GM03348 (cell line): ENCODE data around the gene AADAC.
"Not testable (repeated sequence)": the region's sequence is repeated elsewhere in the genome, so short reads cannot be mapped to it uniquely, and the experiment has no call there.

Experiments
- DNase-seq: peaks from one replicate; pipeline ENCODE4 v3.0.0; 2012; ENCODE audit warnings: low spot score

The AADAC gene

DNA sequence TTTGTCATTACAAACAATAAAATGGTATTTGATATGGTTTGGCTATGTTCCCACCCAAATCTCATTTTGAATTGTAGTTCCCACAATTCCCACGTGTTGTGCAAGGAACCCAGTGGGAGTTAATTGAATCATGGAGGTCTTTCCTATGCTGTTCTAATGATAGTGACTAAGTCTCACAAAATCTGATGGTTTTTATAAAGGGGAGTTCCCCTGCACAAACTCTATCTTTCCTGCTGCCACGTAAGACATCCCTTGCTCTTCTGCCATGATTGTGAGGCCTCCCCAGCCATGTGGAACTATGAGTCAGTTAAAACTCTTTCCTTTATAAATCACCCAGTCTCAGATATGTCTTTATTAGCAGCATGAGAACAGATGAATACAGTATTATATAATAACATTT, 15.4 kb upstream of the AADAC start:
- no peak for DNase-seq

DNA sequence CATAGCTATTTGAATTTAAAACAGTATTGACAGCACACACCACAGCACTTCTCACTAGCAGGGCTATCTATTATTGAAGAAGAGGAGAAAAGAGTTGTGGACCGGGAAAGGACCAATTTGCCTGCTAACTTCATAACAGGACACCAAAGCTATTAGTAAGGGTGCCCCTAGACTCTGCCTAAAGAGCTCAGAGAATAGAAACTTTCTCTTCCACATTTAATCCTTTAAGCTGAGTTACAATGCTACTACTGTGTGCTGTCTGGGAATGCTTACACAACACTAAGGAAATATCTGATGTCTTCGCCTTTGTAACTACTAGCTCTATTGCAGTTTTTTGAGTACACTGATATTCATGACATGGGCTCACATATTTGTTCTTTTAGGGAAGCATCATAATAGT, 13.5 kb upstream of the AADAC start:
- no peak for DNase-seq

DNA sequence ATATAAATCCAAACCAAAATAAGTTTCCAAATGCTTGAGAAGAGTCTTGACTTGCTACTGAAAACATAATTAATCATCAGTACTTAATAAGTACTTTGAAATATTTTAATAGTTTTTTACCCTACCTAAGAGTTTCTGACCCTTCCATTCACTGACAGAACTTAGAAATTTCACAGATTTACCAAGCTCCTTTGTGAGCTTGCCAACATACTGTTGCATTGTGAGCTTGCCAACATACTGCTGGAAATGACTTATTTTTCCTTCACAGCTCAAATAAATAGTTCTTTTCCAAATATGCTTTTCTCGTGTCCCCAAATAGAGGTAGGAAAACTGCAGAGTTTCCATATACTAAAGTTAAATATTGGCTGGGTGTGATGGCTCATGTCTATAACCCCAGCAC, 9.6 kb upstream of the AADAC start:
- DNase-seq = no peak

DNA sequence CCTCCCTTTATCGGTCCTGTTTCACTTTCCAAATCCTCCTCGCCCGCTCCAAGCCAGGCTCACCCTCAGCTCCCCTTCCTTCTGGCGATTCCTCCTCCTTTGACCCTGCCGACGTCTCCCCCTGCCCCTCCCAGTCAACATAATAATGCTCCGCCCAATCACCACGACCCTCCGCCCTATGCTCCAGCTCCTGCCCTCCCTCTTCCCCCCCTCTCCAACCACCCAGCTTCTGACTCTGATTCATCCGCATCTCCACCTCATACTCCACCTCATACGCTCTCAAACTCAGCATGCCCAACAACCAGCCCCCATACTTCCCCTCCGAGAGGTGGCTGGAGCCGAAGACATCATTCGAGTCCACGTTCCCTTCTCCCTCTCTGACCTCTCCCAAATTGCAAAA, 7.1 kb upstream of the AADAC start:
- no peak for DNase-seq

DNA sequence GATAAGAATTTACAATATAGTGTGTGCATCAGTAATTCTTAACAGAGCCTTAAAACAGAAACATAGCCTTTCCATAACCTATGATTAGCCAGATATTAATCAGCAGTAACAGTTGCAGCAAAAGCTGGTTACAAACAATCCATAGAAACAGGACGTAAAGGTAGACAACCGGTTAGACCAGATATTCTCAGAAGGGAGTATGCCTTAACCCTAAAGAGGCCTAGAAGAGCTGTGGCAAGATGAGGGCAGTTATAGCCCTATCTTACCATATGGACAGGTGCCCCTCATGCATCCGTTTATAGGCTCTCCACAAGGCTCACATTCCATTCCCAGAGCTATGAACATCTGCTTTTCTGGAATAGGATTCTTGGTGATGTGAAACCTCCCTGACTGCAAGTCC, 5.0 kb upstream of the AADAC start:
- DNase-seq = not testable (repeated sequence)

DNA sequence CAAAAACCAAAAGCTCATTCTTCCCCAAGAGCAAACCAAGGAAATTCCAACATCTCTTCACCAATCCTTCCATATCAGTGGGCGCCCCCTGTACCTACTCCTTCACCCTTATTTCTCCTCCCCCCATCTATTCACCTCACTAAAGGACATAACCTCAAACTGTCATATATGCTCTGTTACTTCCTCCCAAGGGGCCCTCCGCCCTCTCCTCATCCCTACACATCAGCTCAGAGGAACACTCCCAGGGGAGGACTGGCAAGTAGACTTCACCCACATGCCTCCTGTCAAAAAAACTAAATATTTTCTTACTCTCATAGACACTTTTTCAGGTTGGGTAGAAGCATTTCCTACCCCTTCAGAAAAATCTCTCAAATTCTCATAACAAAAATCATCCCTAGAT, 2.4 kb upstream of the AADAC start:
- no peak for DNase-seq

DNA sequence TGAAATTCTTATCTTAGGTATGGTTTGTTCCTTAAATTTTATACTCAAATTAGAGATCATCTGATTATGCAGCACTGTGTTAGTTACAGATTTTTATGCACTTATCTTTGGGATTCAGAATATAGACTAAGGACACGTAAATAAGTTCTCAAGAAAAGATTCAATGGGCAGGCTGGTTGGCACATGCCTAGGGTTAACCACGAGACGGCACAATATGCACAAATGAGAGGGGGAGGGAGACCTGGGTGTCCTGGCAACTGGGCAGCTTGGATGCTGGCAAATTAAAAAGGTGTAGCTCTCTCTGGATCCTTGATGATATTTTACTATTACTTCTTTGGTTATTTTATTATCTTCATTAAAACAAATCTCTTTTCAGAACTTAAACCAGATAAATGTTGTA, 672 bp downstream of the AADAC start:
- DNase-seq = no peak

DNA sequence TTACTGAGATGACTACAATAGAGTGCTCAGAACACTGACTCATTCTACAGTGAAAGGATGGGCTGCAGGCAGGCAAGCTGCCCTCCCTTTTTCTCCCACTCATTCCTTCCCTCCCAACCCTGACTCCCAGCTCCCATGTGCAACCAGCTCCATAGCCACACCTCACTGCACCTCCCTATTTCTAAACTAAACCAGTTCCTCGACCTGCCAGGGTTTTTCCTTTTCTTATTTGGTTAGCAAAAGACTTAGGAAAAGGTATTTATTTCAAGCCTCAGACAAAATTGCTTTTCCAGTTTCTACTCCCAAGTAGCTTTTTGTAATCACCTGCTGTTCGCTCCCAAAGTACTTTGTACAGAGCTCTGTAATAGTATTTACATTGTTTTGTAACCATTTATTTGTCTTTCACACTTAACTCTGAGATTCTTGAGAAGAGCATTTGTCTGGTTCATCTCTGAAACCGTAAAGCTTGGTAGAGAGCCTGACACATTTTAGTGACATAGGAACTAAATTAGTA, 2.2 kb downstream of the AADAC start:
- peak; percentile 78 for DNase-seq

DNA sequence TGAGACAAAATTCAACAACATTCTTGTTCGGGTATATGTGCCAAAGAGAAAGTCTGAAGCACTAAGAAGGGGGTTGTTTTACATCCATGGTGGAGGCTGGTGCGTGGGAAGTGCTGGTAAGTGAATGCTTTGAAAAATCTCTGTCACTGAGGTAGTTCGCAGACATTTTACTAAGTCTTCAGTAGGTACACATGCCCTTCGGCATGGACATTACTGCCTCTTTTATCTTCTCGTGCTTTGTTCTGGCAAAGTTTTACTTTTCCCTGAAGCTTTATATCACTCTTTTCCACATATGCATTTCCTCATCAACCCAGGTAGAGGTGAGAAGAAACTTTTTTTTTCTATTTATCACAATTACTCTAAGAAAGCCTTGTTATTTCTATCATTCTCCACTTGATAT, 3.6 kb downstream of the AADAC start:
- no peak for DNase-seq

DNA sequence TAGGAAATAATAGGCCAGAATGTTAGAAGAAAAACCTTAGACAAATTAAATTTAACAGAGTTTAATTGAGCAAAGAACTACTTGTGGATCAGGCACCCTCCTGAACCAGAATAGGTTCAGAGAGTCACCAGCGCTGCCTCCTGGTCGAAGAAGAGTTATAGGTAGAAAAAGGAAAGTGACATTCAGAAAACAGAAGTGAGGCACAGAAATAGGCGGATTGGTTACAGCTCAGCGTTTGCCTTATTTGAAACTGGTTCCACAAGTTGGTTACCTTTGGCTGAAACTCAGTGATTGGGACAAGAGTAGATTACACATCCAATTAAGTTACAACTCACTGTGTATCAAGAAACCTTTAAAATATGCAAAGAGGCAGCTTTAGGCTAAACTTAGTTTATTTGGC, 4.4 kb downstream of the AADAC start:
- DNase-seq = no peak

DNA sequence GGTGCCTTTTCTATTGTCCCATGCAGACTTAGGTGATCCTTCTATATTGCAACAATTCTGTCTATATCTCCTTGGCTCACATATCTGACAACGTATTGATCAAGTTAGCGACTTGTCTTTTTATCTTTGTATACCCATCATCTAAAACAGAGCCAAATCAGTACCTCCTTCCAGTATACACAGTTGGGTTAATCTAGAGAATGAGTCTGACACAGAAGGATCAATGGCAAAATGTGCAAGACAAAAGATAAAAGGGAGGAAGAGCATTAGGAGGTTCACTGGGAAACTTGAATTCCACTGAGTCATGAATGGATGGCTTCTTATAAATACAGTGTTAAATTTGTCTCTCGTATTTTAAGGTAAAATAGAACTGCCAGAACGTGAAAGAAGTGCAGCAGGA, 6.0 kb downstream of the AADAC start:
- no peak for DNase-seq

DNA sequence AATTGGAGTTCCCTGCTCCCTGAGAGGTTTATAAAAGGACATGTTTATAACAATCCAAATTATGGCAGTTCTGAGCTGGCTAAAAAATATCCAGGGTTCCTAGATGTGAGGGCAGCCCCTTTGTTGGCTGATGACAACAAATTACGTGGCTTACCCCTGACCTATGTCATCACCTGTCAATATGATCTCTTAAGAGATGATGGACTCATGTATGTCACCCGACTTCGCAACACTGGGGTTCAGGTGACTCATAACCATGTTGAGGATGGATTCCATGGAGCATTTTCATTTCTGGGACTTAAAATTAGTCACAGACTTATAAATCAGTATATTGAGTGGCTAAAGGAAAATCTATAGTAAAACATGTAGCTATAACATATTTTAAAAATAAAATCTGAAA, 13.9 kb downstream of the AADAC start:
- DNase-seq = no peak

DNA sequence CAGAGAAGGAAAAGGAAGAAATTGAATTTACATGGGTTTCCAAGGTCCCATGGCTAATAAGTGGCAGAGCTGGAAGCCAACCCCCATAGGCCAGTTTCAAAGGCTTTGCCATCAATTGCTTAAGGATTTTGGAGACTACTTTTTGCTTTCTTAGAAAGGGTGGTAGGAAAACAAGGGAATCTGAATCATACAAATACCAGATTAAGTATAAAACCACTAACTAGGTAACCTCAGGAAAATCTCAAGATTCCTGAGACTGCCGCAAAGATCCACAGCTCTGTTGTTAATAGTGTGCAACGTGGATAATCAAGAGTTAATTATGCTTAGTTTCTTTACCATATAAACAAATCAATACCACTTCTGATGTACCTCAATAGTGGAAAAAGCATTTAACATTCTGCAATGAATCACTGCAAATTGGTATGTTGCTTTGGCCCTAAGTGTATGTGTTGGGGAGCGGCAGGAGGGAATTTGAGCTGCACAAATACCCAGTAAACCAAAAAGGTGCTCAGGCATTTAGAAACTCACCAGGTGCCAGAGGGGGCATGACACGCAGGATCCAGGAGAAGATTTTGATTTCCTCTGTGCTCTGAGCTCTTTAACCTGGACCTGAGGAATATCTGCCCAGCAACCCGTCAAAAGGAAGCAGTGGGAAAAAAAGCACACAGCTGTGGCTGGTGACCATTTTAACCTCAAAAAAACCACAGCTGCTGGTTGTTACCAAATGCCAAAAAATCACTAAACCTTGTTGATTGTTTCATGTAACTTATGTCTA, 22.0 kb downstream of the AADAC start:
- DNase-seq = peak; percentile 23

DNA sequence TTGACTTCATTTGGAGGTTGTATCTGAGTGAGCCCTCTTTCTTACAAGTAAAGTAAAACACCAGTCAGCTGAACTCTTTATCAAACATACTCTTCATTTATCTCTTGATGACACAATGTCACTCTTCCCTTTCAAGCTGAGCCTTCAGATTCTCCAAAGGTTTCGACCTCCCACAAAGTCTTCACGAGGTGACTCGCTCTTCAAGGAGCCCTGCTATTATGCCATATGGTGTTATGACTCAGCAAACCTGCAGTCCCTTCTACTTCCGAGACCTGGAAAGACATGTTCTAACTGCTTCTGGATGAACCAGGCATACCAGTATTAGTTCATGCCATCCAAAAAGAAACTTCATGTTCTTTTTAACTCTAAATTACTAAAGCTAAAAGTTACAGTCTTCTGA, 23.1 kb downstream of the AADAC start:
- DNase-seq = peak; percentile 53

DNA sequence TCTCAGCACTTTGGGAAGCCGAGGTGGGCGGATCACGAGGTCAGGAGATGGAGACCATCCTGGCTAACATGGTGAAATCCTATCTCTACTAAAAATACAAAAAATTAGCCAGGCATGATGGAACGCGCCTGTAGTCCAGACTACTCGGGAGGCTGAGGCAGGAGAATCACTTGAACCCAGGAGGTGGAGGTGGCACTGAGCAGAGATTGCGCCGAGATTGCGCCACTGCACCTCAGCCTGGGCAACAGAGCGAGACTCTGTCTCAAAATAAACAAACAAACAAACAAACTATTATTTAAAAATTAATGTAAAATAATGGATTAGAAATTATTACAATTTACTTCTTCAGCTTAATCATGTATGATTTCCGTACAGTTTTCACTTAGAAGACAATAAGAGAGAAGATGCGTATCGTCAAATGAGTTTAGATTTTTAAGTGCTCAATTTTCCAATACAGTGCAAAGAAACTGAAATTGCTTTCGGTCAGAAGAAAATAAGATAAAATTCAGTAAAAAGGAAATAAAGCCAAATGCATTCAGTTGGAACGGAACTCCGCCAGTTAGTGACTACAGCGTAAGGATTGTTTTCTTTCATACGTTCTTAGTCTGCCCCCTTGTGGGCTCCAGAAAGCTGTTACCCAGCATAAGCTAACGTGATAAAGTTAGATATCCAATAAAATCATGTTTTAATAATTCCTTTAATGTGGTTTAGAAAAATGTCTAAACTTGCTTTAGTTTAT, 24.8 kb downstream of the AADAC start:
- peak; percentile 74 for DNase-seq

DNA sequence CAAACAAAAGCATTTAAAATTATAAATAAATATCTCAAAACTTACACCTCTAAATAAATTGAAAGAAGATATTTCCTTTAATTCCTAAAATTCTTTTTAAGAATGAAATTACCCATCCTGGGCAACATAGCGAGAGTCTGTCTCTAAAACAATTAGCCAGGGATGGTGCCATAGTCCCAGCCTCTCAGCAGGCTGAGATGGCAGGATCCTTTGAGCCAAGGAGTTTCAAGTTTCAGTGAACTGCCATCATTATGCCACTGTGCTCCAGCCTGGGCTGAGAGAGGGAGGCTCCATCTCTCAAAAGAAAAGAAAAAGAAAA, 25.4 kb downstream of the AADAC start:
- no peak for DNase-seq

DNA sequence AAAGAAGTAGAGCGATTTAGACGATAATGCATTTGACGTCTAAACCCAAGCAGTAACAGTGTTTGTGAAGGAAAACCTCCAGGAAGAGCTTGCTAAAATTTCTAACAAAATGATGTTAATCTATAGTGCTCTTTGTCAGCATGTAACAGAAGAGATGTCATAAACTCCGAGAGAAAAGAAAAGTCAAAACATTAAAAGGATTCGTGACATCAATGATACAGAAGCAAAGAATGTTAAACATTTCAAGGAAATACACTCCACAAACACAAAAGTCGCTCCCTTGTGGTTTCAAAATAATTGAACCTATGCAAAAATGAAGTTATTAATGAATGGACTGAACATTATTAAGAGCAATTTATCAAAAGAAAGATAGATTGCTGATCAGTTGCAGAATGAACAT, 27.9 kb downstream of the AADAC start:
- DNase-seq = no peak

DNA sequence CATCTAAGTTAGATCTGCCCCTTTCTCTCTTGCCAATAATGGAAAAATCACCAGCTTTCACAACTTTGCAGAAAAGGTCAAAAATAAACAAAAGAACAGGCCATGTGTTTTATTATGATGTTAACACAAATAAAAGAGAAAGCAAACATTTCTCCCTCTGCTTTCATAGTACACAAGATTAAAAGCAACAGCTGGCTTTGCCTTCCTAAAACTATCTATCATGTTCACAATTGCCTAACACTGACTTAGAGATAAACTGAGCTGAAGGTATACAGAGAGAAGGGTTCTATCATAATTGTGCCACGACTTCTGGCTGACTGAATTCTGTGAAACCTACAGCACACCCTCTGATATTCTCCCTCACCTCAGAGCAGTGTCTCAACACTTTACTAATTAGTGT, 29.4 kb downstream of the AADAC start:
- no peak for DNase-seq

DNA sequence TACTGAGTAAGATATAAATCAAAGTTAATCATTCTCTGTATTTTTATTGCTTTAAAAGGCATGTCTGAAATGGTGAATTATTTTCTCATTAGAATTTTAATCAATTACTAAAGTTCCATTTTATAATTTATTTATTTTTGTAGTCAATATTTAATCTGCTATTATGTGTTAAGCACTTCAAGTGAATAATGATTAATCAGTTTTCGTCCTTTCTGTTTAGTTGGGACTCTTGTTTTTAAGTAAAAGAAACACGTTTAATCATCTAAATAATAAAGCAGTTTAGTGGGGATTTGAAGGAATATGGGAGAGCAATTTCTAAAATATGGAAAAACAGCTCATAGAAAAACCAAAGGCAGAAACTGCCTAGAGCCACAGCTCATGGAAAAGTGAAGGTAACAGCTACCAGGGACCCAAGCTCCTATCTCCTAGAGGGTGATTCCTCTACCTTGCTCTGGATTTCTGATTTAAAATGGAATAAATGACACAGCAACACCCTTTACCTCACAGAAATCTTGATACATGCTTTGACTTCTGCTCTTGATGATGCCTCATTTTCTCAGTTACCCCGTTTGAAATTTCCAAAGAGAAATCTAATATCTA, 31.5 kb downstream of the AADAC start:
- no peak for DNase-seq

DNA sequence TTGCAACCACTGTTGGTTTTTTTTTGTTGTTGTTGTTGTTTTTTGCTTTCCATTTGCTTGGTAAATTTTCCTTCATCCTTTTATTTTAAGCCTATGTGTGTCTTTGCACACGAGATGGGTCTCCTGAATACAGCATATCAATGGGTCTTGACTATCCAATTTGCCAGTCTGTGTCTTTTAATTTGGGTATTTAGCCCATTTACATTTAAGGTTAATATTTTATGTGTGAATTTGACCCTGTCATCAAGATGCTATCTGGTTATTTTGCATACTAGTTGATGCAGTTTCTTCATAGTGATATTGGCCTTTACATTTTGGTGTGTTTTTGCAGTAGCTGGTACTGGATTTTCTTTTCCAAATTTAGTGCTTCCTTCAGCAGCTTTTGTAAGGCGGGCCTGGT, 36.1 kb downstream of the AADAC start:
- DNase-seq = not testable (repeated sequence)

DNA sequence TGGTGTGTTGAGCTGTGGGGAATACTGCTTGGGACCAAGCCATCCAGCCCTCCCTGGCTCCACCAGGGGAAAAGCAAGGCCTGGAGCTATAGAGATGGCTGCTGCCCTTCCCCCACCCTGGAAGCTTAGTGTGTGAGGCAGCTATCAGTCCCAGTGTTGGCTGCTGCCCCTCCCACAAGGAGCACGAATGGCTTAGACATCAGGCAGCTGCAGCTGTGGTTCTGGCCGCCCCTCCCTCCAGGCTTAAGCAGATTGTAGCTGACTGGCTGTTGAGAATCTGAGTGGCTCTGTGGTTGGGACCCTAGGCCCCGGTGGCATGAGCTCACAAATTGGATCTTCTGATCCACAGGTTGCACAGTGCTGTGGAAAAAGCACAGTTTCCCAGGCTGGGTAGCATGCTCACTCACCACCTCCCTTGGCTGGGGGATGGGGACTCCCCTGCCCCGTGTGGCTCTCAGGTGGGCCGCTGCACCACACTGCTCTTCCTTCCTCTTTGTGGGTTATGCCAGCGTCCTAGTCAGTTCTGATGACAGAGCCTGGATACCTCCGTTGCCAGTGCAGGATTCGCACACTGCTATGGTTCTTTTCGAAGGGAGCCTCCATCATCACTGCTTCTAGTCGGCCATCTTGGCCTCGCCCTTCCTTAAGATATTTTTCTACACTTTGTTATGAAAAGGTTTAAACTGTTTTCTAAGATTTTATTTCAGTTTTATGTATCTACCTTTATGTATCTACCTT, 38.3 kb downstream of the AADAC start:
- no peak for DNase-seq

DNA sequence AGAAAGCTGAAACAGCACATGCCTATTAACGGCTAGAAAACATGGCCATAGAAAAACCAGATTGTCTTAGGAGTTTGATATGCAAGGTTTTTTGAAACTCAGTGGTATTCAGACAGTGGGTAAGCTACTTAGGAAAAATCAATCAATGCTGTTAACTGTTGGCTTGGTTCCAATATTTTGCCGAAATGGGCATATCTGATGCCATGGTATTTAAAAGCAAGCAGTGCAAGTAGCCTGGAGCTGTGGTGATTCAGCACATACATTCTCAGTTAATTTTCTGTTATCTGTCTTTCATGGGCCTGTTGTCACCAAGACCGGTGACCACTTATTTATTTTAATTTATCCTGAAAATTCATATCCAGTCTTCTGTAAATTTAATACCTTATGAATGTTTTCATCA, 42.2 kb downstream of the AADAC start:
- no peak for DNase-seq

DNA sequence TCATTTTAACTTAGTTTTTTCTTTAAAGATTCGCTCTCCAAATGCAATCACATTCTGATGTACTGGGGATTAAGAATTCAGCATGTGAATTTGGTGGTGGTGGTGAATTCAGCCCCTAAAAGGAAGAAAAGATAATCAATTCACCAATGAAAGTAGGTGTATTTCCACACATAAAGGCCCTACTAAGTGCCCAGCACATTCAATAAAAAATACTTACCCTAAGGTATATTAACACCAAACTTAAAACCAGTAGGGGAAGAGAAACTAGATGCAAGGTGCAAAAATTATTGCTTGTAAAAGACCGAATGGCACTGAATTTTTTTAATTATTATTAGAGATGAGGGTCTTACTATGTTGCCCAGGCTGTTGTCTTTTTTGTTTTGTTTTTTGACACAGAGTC, 42.7 kb downstream of the AADAC start:
- DNase-seq = no peak
